Lung (tissue), 12 donors: Measurements from ENCODE around the gene GFRA3. TPM values are rescaled to one million over a fixed set of nuclear protein-coding genes. Genes with fewer than 3 reads are reported as not detected.

ENCODE experiments used
- ATAC-seq: fragments of 200-7000 bp; cut with Tn5 transposase; one replicate; pipeline ENCODE4 v1.9.1; 2020; ENCODE audit warnings: moderate number of reproducible peaks; ENCODE audit not compliant: insufficient read depth, low FRiP score
- DNase-seq, 3 donors: peaks; one replicate each; pipeline ENCODE4 v3.0.0-alpha.2; 2013 to 2017
- H3K27ac ChIP-seq, 2 donors: one replicate each; pipeline ENCODE4 v1.5.1; 2013; ENCODE audit warnings: mild to moderate bottlenecking in 2 of 2, moderate library complexity in 2 of 2, control low read depth in 1 of 2, inconsistent platforms in 1 of 2, low read depth in 1 of 2, low read length in 1 of 2
- H3K27me3 ChIP-seq, 3 donors: one replicate each; pipeline ENCODE4 v1.5.1; 2013; ENCODE audit warnings: low read length in 2 of 3; ENCODE audit not compliant: control insufficient read depth in 3 of 3, insufficient read depth in 3 of 3
- H3K36me3 ChIP-seq, 4 donors: one replicate each; pipeline ENCODE4 v1.5.1; 2013; ENCODE audit warnings: low read length in 4 of 4, mild to moderate bottlenecking in 1 of 4, moderate library complexity in 1 of 4; ENCODE audit not compliant: control insufficient read depth in 4 of 4, insufficient read depth in 4 of 4
- H3K4me1 ChIP-seq, 5 donors: one replicate each; pipeline ENCODE4 v1.5.1; 2013; ENCODE audit warnings: low read length in 5 of 5, mild to moderate bottlenecking in 2 of 5, moderate library complexity in 1 of 5; ENCODE audit not compliant: control insufficient read depth in 5 of 5, insufficient read depth in 5 of 5
- H3K4me3 ChIP-seq: one replicate; pipeline ENCODE4 v1.5.1; 2013; ENCODE audit warnings: mild to moderate bottlenecking, control low read depth, moderate library complexity
- H3K9ac ChIP-seq, 2 donors: one replicate each; pipeline ENCODE4 v1.5.1; 2013; ENCODE audit warnings: low read length in 2 of 2, control low read depth in 1 of 2; ENCODE audit not compliant: insufficient read depth in 1 of 2
- H3K9me3 ChIP-seq, 4 donors: one replicate each; pipeline ENCODE4 v1.5.1; 2013; ENCODE audit warnings: low read length in 3 of 4, mild to moderate bottlenecking in 1 of 4, moderate library complexity in 1 of 4; ENCODE audit not compliant: control insufficient read depth in 4 of 4, insufficient read depth in 3 of 4
- CTCF ChIP-seq: IDR thresholded peaks from 2 replicates; pipeline ENCODE4 v1.5.1; 2012; ENCODE audit warnings: mild to moderate bottlenecking; ENCODE audit errors: control extremely low read depth, extremely low read depth
- WGBS, 2 donors: extraction: QIAGEN DNeasy Blood & Tissue Kit; methylation state at CpG; one replicate each; pipeline ENCODE4 v1.1.7; 2013; 5-methylcytosine and 5-hydroxymethylcytosine counted together
- polyA plus RNA-seq, 2 donors: library from polyadenylated mRNA; stranded (reverse); fragments of 200-250 nt; gene quantifications; one replicate each; pipeline ENCODE4 v1.2.1, GENCODE V29; 2013
- total RNA-seq, 2 donors: library from RNA; depleted of rRNA in 1 of 2; stranded (reverse); fragments of >200 nt in 1 of 2; gene quantifications; one replicate each; pipeline ENCODE4 v1.2.1, GENCODE V29; 2014 to 2021
- donor health status: control.
- donor health status: control.
- donor health status: Bipolar disorder and iron deficiency.
- donor health status: healthy.
- donor health status: DM: yes; HTN: yes; CAD: no.

The GFRA3 gene
- total and polyA plus RNA-seq, 4 donors: 0.11 to 0.57 (median 0.18) TPM; not detected in 1

DNA sequence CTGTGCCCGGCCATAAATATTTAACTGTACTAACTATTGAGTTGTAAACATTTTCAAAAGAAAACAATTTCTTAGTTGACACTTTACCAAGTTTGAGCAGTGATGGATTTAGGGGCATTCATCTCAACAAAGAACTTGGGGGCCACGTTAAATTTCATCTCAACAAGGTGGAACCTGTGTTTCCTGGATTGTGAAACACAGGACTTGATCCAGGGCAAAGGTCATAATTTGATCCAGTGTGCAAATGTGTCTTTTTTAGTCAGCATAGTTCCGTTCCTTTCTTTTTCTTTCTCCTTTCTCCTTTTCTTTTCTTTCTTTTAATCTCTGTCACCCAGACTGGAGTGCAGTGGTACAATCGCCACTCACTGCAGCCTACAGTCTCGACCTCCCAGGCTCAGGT is 3.1 kb downstream of the GFRA3 start:
- peaks cover 2 to 7% (median 3%) of the 10 kb centered on the region in 3 donors for H3K27me3 ChIP-seq
- no peak overlapping the region for H3K4me3 ChIP-seq
- 76% methylated on average over 5 of the region's 5 CpGs for WGBS, 2 donors
- H3K4me1 ChIP-seq: peaks cover 0 to 22% (median 8%) of the 10 kb centered on the region in 5 donors
- peaks cover 0 to 2% (median 0%) of the 10 kb centered on the region in 4 donors for H3K9me3 ChIP-seq
- no peak for TF ChIP-seq CTCF
- H3K27ac ChIP-seq: no peak overlapping the region
- no peak for DNase-seq
- no peaks in the 10 kb centered on the region for H3K36me3 ChIP-seq
- no peak overlapping the region for H3K9ac ChIP-seq
- no peak for ATAC-seq

- Histone ChIP-seq H3K27ac (no peak overlapping the region), H3K4me1 (no peaks in the 10 kb centered on the region), H3K36me3 (no peaks in the 10 kb centered on the region), H3K9me3 (no peaks in the 10 kb centered on the region), H3K9ac (no peak overlapping the region), H3K27me3 (no peaks in the 10 kb centered on the region), H3K4me3 (no peak overlapping the region)
- 92 to 96% methylated on average over 8 of the region's 8 CpGs for WGBS, 2 donors
- no peak for ATAC-seq
- DNase-seq: no peak
- TF ChIP-seq CTCF: no peak
Observed at GRCh38 chr5:138264183-138264582, 10.2 kb downstream of the GFRA3 start.

DNA sequence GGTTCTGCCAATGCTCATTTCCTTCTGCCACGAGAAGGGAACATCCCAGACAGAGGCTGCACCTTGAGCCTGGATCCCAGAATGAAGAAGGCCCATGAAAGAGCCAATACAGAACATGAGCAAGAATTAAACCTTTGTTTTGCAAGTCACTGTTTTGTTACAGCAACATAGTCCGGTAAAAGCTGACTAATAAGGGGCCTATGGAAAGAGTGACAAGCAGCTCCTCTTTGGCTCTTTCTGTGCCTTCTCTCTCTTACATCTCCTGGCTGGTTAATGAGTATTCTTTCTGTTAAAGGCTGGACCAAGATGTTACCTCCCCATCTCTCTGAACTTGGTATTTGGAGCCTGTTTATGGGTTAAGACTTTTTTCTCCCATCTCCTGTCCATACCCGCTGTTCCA is 10.8 kb downstream of the GFRA3 start:
- no peak overlapping the region for H3K9ac ChIP-seq
- 72 to 81% methylated on average over 3 of the region's 3 CpGs for WGBS, 2 donors
- ATAC-seq (no peak), DNase-seq (no peak)
- no peaks in the 10 kb centered on the region for H3K27me3 ChIP-seq
- no peak overlapping the region for H3K27ac ChIP-seq
- no peaks in the 10 kb centered on the region for H3K9me3 ChIP-seq
- no peaks in the 10 kb centered on the region for H3K4me1 ChIP-seq
- no peaks in the 10 kb centered on the region for H3K36me3 ChIP-seq
- H3K4me3 ChIP-seq: no peak overlapping the region
- TF ChIP-seq CTCF: no peak

GRCh38 chr5:138258704-138259292 is 15.6 kb downstream of the GFRA3 start:
- H3K9me3 ChIP-seq: no peaks in the 10 kb centered on the region
- no peaks in the 10 kb centered on the region for H3K36me3 ChIP-seq
- no peaks in the 10 kb centered on the region for H3K27me3 ChIP-seq
- H3K27ac ChIP-seq: no peak overlapping the region
- no peak for DNase-seq
- TF ChIP-seq CTCF: no peak
- no peak overlapping the region for H3K9ac ChIP-seq
- no peaks in the 10 kb centered on the region for H3K4me1 ChIP-seq
- WGBS, 2 donors: 81 to 82% methylated on average over 4 of the region's 4 CpGs
- no peak overlapping the region for H3K4me3 ChIP-seq
- no peak for ATAC-seq
